Mesendoderm (in vitro differentiated cells): ENCODE data around the gene TMCO4.

Experiments used
- DNase-seq: peaks from one replicate; pipeline ENCODE4 v3.0.0; 2013
- H2AK5ac ChIP-seq: 2 replicates; pipeline ENCODE4 v1.6.1; 2013; ENCODE audit warnings: low read length, inconsistent platforms
- H2BK120ac ChIP-seq: 2 replicates; pipeline ENCODE4 v1.6.1; 2013; ENCODE audit warnings: low read depth, mild to moderate bottlenecking, low read length, moderate library complexity, mixed read lengths
- H2BK15ac ChIP-seq: replicated peaks from 2 replicates; pipeline ENCODE4 v1.6.1; 2013; ENCODE audit warnings: low read depth, mild to moderate bottlenecking, moderate library complexity
- H2BK5ac ChIP-seq: 2 replicates; pipeline ENCODE4 v1.6.1; 2013; ENCODE audit warnings: low read length, inconsistent platforms
- H3K18ac ChIP-seq: 2 replicates; pipeline ENCODE4 v1.6.1; 2013; ENCODE audit warnings: mild to moderate bottlenecking, low read length, mixed read lengths
- H3K23ac ChIP-seq: one replicate; pipeline ENCODE4 v1.6.1; 2013; ENCODE audit warnings: low read length
- H3K27ac ChIP-seq: 2 replicates; pipeline ENCODE4 v1.5.1; 2013; ENCODE audit warnings: low read depth, mild to moderate bottlenecking, inconsistent platforms, low read length, moderate library complexity
- H3K27me3 ChIP-seq: 2 replicates; pipeline ENCODE4 v1.6.1; 2013; ENCODE audit warnings: low read length, control low read depth, mild to moderate bottlenecking, inconsistent platforms; ENCODE audit not compliant: insufficient read depth, poor library complexity
- H3K36me3 ChIP-seq: 2 replicates; pipeline ENCODE4 v1.6.1; 2013; ENCODE audit warnings: low read length, inconsistent platforms; ENCODE audit not compliant: control insufficient read depth, insufficient read depth
- H3K4ac ChIP-seq: one replicate; pipeline ENCODE4 v1.6.1; 2013; ENCODE audit warnings: low read depth, mild to moderate bottlenecking, low read length, moderate library complexity
- H3K4me1 ChIP-seq: 2 replicates; pipeline ENCODE4 v1.6.1; 2013; ENCODE audit warnings: low read depth, low read length, inconsistent platforms; ENCODE audit not compliant: control insufficient read depth
- H3K4me2 ChIP-seq: 2 replicates; pipeline ENCODE4 v1.6.1; 2013; ENCODE audit warnings: low read length
- H3K4me3 ChIP-seq: 2 replicates; pipeline ENCODE4 v1.5.1; 2013; ENCODE audit warnings: mild to moderate bottlenecking, low read length
- H3K56ac ChIP-seq: one replicate; pipeline ENCODE4 v1.6.1; 2013; ENCODE audit warnings: low read length
- H3K79me1 ChIP-seq: 2 replicates; pipeline ENCODE4 v1.6.1; 2013; ENCODE audit warnings: low read length, inconsistent platforms
- H3K79me2 ChIP-seq: 2 replicates; pipeline ENCODE4 v1.6.1; 2013; ENCODE audit warnings: mild to moderate bottlenecking, low read length; ENCODE audit not compliant: control insufficient read depth, insufficient read depth
- H3K9ac ChIP-seq: 2 replicates; pipeline ENCODE4 v1.6.1; 2013; ENCODE audit warnings: low read length, inconsistent platforms
- H4K5ac ChIP-seq: one replicate; pipeline ENCODE4 v1.6.1; 2013; ENCODE audit warnings: low read length
- H4K8ac ChIP-seq: one replicate; pipeline ENCODE4 v1.6.1; 2013; ENCODE audit warnings: low read depth, mild to moderate bottlenecking, control low read depth, low read length, moderate library complexity
- WGBS: extraction: QIAGEN DNeasy Blood & Tissue Kit; methylation state at CpG from one replicate; pipeline ENCODE4 v1.1.7; 2013; ENCODE audit warnings: low lambda C conversion rate, missing lambda C conversion rate; ENCODE audit not compliant: insufficient coverage; ENCODE audit errors: extremely low coverage; 5-methylcytosine and 5-hydroxymethylcytosine counted together

The TMCO4 gene

DNA sequence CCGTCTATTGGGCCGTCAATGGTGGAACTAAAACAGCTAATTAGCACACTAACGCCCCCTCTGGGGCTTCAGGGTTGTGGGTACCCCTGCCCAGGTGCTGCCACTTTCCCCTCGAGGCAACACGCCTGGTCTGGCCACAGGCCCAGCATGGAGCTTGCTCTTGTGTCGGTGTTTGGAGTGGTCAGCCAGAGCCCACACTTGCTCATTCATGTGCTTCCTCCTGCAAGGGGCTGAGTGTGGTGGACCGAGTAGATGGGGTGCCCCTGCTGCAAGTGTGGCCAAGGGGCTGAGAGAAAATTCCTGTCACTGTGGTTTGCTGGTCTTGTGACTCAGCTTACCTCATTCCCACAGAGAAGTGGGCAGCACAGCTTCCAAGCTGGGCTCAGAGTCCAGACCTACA lies 109.4 kb downstream of the TMCO4 start:
- Histone ChIP-seq H4K8ac (no peak overlapping the region), H2BK15ac (no peak overlapping the region), H2AK5ac (no peak overlapping the region), H3K36me3 (no peaks in the 10 kb centered on the region), H3K79me1 (no peaks in the 10 kb centered on the region), H3K18ac (no peak overlapping the region), H3K4me2 (no peak overlapping the region), H4K5ac (no peak overlapping the region), H2BK5ac (no peak overlapping the region), H2BK120ac (no peak overlapping the region), H3K4me1 (no peaks in the 10 kb centered on the region), H3K56ac (no peak overlapping the region), H3K27ac (no peak overlapping the region), H3K23ac (no peak overlapping the region), H3K9ac (no peak overlapping the region), H3K4me3 (no peak overlapping the region), H3K79me2 (no peaks in the 10 kb centered on the region), H3K4ac (no peak overlapping the region), H3K27me3 (no peaks in the 10 kb centered on the region)
- WGBS: no CpG with 5 or more reads among the region's 7 CpGs
- no peak for DNase-seq

DNA sequence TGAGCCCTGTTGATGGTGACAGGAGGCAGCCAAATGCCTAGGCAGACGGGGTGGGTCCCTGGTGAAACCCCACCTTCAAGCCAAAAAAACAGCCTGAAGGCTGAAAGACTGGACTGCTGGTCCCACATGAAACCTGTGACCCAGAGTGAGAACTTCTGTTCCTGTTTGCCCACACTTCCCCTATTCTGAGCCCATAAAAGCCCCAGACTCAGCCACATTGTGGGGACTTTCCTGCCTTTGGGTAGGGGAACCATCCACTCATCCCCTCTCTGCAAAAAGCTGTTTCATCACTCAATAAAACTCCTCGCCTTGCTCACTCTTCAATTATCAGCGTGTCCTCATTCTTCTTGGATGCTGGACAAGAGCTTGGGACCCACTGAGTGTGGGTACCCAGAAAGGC lies 109.9 kb downstream of the TMCO4 start:
- no peak for DNase-seq
- Histone ChIP-seq H4K8ac (no peak overlapping the region), H3K4me1 (no peaks in the 10 kb centered on the region), H3K27me3 (no peaks in the 10 kb centered on the region), H4K5ac (no peak overlapping the region), H3K79me2 (no peaks in the 10 kb centered on the region), H3K79me1 (no peaks in the 10 kb centered on the region), H2AK5ac (no peak overlapping the region), H2BK120ac (no peak overlapping the region), H3K23ac (no peak overlapping the region), H2BK15ac (no peak overlapping the region), H3K36me3 (no peaks in the 10 kb centered on the region), H3K18ac (no peak overlapping the region), H3K4me2 (no peak overlapping the region), H3K56ac (no peak overlapping the region), H2BK5ac (no peak overlapping the region), H3K9ac (no peak overlapping the region), H3K4ac (no peak overlapping the region), H3K4me3 (no peak overlapping the region), H3K27ac (no peak overlapping the region)
- WGBS: no CpG with 5 or more reads among the region's 3 CpGs

DNA sequence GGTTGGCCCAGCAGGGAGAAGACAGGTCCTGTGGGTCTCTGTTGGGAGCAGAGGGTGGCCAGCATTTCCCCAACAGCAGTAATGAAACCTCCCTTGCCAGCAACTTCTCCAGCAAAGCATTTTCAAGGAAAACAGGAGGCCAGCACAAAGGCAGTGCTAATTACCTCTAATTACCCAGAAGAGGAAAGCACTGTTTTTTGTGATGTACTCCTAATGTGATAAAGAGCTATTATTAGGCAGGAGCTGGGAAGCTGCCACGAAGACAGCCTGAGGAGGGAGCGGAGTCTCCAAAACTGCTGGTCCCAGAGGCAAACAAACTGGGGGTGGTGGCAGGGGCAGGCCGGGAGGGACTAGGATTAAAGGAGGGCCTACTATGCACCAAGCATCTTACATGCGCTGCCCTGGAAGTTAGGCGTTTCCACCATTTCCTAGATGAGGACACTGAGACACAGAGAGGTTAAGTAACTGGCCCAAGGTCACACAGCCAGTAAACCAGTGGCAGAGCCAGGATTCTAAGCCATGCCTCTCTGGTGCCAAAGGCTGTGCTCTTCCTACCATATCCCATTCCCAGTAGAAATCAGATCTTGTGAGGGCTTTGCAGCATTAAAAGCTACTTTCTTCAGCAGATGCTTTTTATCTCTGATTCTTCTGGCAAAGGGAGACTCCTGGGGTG lies 110.5 kb downstream of the TMCO4 start:
- Histone ChIP-seq H3K27ac (no peak overlapping the region), H3K9ac (no peak overlapping the region), H3K27me3 (no peaks in the 10 kb centered on the region), H3K23ac (no peak overlapping the region), H3K4ac (no peak overlapping the region), H2AK5ac (no peak overlapping the region), H3K36me3 (no peaks in the 10 kb centered on the region), H3K56ac (no peak overlapping the region), H3K18ac (no peak overlapping the region), H2BK15ac (no peak overlapping the region), H3K4me1 (no peaks in the 10 kb centered on the region), H2BK120ac (no peak overlapping the region), H4K5ac (no peak overlapping the region), H3K79me2 (no peaks in the 10 kb centered on the region), H3K4me3 (no peak overlapping the region), H3K4me2 (no peak overlapping the region), H4K8ac (no peak overlapping the region), H2BK5ac (no peak overlapping the region), H3K79me1 (no peaks in the 10 kb centered on the region)
- DNase-seq: no peak
- WGBS: no CpG with 5 or more reads among the region's 5 CpGs

DNA sequence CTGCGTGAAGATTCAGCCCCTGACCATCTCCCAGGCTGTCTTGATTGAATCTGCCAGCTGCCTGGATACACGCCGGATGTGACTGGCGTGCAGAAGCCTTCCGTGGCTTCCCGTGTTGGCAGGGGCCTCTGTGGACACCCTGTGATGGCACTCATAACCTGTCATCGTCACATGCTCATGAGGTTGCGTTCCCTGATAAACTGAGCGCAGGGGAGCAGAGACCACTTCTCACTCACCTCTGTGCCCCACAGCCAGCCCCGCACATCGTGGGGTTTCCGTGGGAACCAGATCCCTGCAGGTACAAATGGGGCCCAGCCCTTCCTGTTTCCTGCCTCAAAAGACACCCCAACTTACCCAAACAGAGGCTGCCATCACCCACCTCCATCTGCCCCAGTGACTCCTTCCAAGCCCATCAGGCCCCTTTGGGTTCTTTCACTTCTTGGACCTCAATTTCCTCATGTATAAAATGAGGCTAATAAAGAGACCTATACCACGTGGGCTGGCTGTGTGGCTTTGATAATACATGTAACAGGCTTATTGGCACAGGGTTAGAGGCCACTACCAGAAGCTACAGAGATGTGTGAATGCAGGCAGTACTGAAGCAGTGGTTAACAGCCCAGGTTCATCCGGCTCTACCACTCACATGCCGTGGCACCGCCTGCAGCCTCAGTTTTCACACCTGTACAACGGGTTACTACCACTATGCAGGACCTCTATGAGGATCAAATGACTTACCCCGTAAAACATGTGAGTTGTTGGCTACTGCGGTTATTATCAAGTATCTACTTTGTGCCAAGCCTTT lies 111.5 kb downstream of the TMCO4 start:
- H2BK120ac ChIP-seq: no peak overlapping the region
- no peak overlapping the region for H3K23ac ChIP-seq
- no peak overlapping the region for H3K4me3 ChIP-seq
- H3K18ac ChIP-seq: no peak overlapping the region
- no peak overlapping the region for H3K9ac ChIP-seq
- no peaks in the 10 kb centered on the region for H3K36me3 ChIP-seq
- no CpG with 5 or more reads among the region's 19 CpGs for WGBS
- H3K27me3 ChIP-seq: no peaks in the 10 kb centered on the region
- no peaks in the 10 kb centered on the region for H3K79me2 ChIP-seq
- no peaks in the 10 kb centered on the region for H3K4me1 ChIP-seq
- no peak overlapping the region for H2AK5ac ChIP-seq
- no peak overlapping the region for H4K5ac ChIP-seq
- no peaks in the 10 kb centered on the region for H3K79me1 ChIP-seq
- no peak overlapping the region for H3K4ac ChIP-seq
- no peak overlapping the region for H2BK5ac ChIP-seq
- H2BK15ac ChIP-seq: no peak overlapping the region
- no peak overlapping the region for H3K27ac ChIP-seq
- DNase-seq: no peak
- no peak overlapping the region for H3K56ac ChIP-seq
- no peak overlapping the region for H4K8ac ChIP-seq
- no peak overlapping the region for H3K4me2 ChIP-seq

DNA sequence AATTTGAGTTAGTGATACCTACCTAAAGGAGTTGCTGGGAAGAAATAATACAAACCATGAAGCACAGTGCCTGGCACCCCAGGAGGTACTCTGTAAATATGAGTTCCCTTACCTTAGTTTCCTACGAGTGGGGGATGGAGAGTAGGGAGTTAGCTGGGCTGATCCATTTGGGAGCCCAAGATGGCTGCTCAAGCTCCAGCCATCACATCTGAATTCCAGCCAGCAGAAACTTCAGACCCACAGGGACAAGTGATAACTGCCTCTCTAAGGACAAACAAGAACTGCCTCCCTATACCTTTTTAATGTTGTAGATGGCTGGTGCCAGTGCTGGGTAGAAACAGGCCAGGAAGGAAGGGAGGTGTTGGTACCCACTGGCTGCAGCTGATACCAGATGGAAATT lies 112.3 kb downstream of the TMCO4 start:
- no peak overlapping the region for H3K4me3 ChIP-seq
- no peak overlapping the region for H3K18ac ChIP-seq
- no peak overlapping the region for H3K27ac ChIP-seq
- H3K27me3 ChIP-seq: no peaks in the 10 kb centered on the region
- no peak overlapping the region for H3K56ac ChIP-seq
- H3K79me2 ChIP-seq: no peaks in the 10 kb centered on the region
- H3K36me3 ChIP-seq: no peaks in the 10 kb centered on the region
- H4K8ac ChIP-seq: no peak overlapping the region
- no peak overlapping the region for H3K23ac ChIP-seq
- no peak overlapping the region for H2BK15ac ChIP-seq
- H4K5ac ChIP-seq: no peak overlapping the region
- no peak overlapping the region for H2BK5ac ChIP-seq
- WGBS: no CpG with 5 or more reads among the region's 1 CpG
- no peak overlapping the region for H3K4ac ChIP-seq
- no peaks in the 10 kb centered on the region for H3K4me1 ChIP-seq
- H3K4me2 ChIP-seq: no peak overlapping the region
- no peak overlapping the region for H3K9ac ChIP-seq
- no peak for DNase-seq
- H2AK5ac ChIP-seq: no peak overlapping the region
- H2BK120ac ChIP-seq: no peak overlapping the region
- no peaks in the 10 kb centered on the region for H3K79me1 ChIP-seq
